GM12865 (cell line): ENCODE measurements around the gene SS18.

Experiments
- DNase-seq: peaks from one replicate; pipeline ENCODE4 v3.0.0; 2010; ENCODE audit warnings: low read depth
- H3K4me3 ChIP-seq: 2 replicates; pipeline ENCODE4 v1.5.1; 2011; ENCODE audit warnings: mild to moderate bottlenecking, low read depth, low read length, control low read depth
- CTCF ChIP-seq: IDR thresholded peaks from 2 replicates; pipeline ENCODE4 v1.5.1; 2011; ENCODE audit warnings: low read length, control low read depth, low read depth, inconsistent platforms; ENCODE audit not compliant: insufficient read depth; ENCODE audit errors: missing control alignments

The SS18 gene

GRCh38 chr18:25979369-25980040 is 110.9 kb downstream of the SS18 start:
- H3K4me3 ChIP-seq, result no peak overlapping the region
- TF ChIP-seq CTCF, result no peak
- DNase-seq, result no peak

GRCh38 chr18:25976554-25976953 is 113.9 kb downstream of the SS18 start:
- TF ChIP-seq CTCF, result no peak
- no peak for DNase-seq
- no peak overlapping the region for H3K4me3 ChIP-seq

GRCh38 chr18:25974630-25975077 is 115.8 kb downstream of the SS18 start:
- H3K4me3 ChIP-seq, result no peak overlapping the region
- DNase-seq, result peak; percentile 33
- TF ChIP-seq CTCF, result no peak
